Ureter (tissue), 1 donor: Measurements from ENCODE around the gene FBLN5. TPM values are rescaled to one million over a fixed set of nuclear protein-coding genes. Genes with fewer than 3 reads are reported as not detected.

ENCODE experiments used
- total RNA-seq: library from RNA; stranded (reverse); gene quantifications from one replicate; pipeline ENCODE4 v1.2.4, GENCODE V29; 2023
- donor health status: DM: yes; HTN: yes; CAD: no.

FBLN5 gene
- total RNA-seq, 1 donor from 2014 or later: 39.4 TPM

Other genes with a start within 250 kb of the FBLN5 start
- 7.3 TPM for gene CATSPERB, start 215.6 kb downstream of the FBLN5 start, total RNA-seq
- 119 TPM for gene TC2N, start 80.2 kb downstream of the FBLN5 start, total RNA-seq
- gene TRIP11, start 92.4 kb upstream of the FBLN5 start, total RNA-seq: 83.5 TPM
- gene ATXN3, start 158.9 kb upstream of the FBLN5 start, total RNA-seq: 38.6 TPM
- gene NDUFB1, start 174.0 kb upstream of the FBLN5 start, total RNA-seq: 87.0 TPM
- 60.3 TPM for gene CPSF2, start 174.3 kb upstream of the FBLN5 start, total RNA-seq